Activated CD4-positive, CD25-positive, alpha-beta regulatory T cell treated with anti-CD3 and anti-CD28 coated beads, Interleukin-2, amount 50 U/mL, for 16 hours (primary cell): Measurements from ENCODE around the gene PCNX4.

ENCODE experiments used
- DNase-seq: peaks from one replicate; pipeline ENCODE4 v3.0.0-alpha.2; 2020; ENCODE audit warnings: low read depth, low spot score

Gene PCNX4

GRCh38 chr14:60174352-60175254 lies 82.9 kb downstream of the PCNX4 start:
- DNase-seq: no peak

GRCh38 chr14:60175255-60175902 lies 83.7 kb downstream of the PCNX4 start:
- no peak for DNase-seq

GRCh38 chr14:60178164-60178563 lies 86.4 kb downstream of the PCNX4 start:
- no peak for DNase-seq

- no peak for DNase-seq
Measured at GRCh38 chr14:60178820-60179219, 87.1 kb downstream of the PCNX4 start.

GRCh38 chr14:60179431-60179869 lies 87.7 kb downstream of the PCNX4 start:
- no peak for DNase-seq

GRCh38 chr14:60183138-60183537 lies 91.4 kb downstream of the PCNX4 start:
- DNase-seq: no peak

- DNase-seq: no peak
Measured at GRCh38 chr14:60183741-60184140, 92.0 kb downstream of the PCNX4 start.

GRCh38 chr14:60184146-60184904 lies 92.6 kb downstream of the PCNX4 start:
- peak; percentile 12 for DNase-seq

- no peak for DNase-seq
Measured at GRCh38 chr14:60184905-60185555, 93.3 kb downstream of the PCNX4 start.

GRCh38 chr14:60188115-60188514 lies 96.4 kb downstream of the PCNX4 start:
- no peak for DNase-seq

- DNase-seq: no peak
Measured at GRCh38 chr14:60188696-60189095, 97.0 kb downstream of the PCNX4 start.

GRCh38 chr14:60189923-60190840 lies 98.5 kb downstream of the PCNX4 start:
- no peak for DNase-seq

GRCh38 chr14:60195179-60195810 lies 103.6 kb downstream of the PCNX4 start:
- no peak for DNase-seq

- DNase-seq: no peak
Measured at GRCh38 chr14:60196291-60196690, 104.6 kb downstream of the PCNX4 start.

- DNase-seq: no peak
Measured at GRCh38 chr14:60197629-60198303, 106.0 kb downstream of the PCNX4 start.

GRCh38 chr14:60199321-60199720 lies 107.6 kb downstream of the PCNX4 start:
- no peak for DNase-seq

- DNase-seq: no peak
Measured at GRCh38 chr14:60204104-60204842, 112.5 kb downstream of the PCNX4 start.

- no peak for DNase-seq
Measured at GRCh38 chr14:60204843-60205774, 113.4 kb downstream of the PCNX4 start.
